Measurements from ENCODE around the gene NSF.

The NSF gene

DNA sequence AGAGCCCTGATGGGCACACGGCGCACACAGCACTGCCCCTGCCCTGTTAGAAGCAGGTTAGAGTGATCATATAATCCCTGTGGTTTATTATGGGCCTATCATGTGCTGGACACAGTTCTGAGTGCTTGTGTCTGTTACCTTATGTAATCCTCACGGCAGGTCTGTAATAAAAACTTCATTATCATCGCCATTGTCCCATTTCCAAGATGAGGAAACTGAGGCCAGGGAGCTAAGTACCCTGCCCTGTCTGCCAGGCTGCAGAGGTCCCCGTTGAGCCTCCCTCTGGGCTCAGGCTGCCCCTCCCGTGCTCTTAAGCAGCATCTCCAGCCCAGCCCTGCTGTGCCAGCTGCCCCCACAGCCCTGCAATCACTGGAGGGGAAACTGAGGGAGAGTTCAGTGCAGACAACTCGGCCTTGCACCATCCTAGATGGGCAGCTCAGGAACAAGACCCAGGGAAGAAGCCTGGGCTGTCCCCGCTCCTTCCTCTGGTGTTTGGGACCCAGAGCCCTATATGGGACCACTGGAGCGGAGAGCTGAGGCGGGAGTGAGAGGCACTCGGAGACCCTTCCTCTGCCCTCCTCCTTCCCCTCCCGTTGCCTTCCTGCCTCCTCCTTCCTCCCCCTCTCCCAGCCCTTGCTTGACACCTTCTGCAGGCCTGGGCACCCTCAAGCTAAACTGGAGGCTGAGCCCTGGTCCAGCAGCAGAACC lies 186.0 kb downstream of the NSF start:
- Histone ChIP-seq H3K4me3 (ENCODE audit: low read depth, low read length) (no peak overlapping the region), H3K36me3 (ENCODE audit: control insufficient read depth in 2 of 2, insufficient read depth in 1 of 2, low read length in 2 of 2) (no peaks in the 10 kb centered on the region), H3K4me1 (ENCODE audit: control insufficient read depth, insufficient read depth, low read length) (0 out of 2 replicates have a peak, but pooled peaks cover 2% of the 10 kb centered on the region), H3K27ac (ENCODE audit: extremely low read depth, low read depth, low read length) (no peak overlapping the region), H3K9me3 (ENCODE audit: control insufficient read depth, insufficient read depth, low read depth, low read length) (no peaks in the 10 kb centered on the region)
- TF ChIP-seq ZNF302 (tag by site-specific recombination; IDR thresholded peaks at IDR 0.05; ENCODE audit: low read depth) (no peak), IKZF3 (tag by site-specific recombination; IDR thresholded peaks at IDR 0.05) (no peak), ZNF514 (tag by site-specific recombination; IDR thresholded peaks at IDR 0.05) (no peak), SCRT2 (tag by site-specific recombination; IDR thresholded peaks at IDR 0.05) (no peak), ZBTB7A (tag by site-specific recombination; IDR thresholded peaks at IDR 0.05; ENCODE audit: low read depth) (no peak), ZNF23 (tag by site-specific recombination; IDR thresholded peaks at IDR 0.05; ENCODE audit: borderline replicate concordance) (no peak), ZNF510 (tag by site-specific recombination; IDR thresholded peaks at IDR 0.05; ENCODE audit: insufficient replicate concordance) (no peak), ZNF549 (tag by site-specific recombination; IDR thresholded peaks at IDR 0.05) (no peak), ZXDB (tag by site-specific recombination; IDR thresholded peaks at IDR 0.05) (no peak), BCL11B (tag by site-specific recombination; IDR thresholded peaks at IDR 0.05; ENCODE audit: low read depth) (no peak), ZNF174 (tag by site-specific recombination; IDR thresholded peaks at IDR 0.05) (no peak), ZNF266 (tag by site-specific recombination; IDR thresholded peaks at IDR 0.05; ENCODE audit: low read depth) (no peak)
- TF ChIP-seq, protein P1, sequence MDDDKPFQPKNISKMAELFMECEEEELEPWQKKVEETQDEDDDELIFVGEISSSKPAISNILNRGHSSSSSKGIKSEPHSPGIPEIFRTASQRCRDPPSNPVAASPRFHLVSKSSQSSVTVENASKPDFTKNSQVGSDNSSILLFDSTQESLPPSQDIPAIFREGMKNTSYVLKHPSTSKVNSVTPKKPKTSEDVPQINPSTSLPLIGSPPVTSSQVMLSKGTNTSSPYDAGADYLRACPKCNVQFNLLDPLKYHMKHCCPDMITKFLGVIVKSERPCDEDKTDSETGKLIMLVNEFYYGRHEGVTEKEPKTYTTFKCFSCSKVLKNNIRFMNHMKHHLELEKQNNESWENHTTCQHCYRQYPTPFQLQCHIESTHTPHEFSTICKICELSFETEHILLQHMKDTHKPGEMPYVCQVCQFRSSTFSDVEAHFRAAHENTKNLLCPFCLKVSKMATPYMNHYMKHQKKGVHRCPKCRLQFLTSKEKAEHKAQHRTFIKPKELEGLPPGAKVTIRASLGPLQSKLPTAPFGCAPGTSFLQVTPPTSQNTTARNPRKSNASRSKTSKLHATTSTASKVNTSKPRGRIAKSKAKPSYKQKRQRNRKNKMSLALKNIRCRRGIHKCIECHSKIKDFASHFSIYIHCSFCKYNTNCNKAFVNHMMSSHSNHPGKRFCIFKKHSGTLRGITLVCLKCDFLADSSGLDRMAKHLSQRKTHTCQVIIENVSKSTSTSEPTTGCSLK (tag by site-specific recombination; IDR thresholded peaks at IDR 0.05), result no peak
- TF ChIP-seq, protein P2, sequence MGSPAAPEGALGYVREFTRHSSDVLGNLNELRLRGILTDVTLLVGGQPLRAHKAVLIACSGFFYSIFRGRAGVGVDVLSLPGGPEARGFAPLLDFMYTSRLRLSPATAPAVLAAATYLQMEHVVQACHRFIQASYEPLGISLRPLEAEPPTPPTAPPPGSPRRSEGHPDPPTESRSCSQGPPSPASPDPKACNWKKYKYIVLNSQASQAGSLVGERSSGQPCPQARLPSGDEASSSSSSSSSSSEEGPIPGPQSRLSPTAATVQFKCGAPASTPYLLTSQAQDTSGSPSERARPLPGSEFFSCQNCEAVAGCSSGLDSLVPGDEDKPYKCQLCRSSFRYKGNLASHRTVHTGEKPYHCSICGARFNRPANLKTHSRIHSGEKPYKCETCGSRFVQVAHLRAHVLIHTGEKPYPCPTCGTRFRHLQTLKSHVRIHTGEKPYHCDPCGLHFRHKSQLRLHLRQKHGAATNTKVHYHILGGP (tag by site-specific recombination; IDR thresholded peaks at IDR 0.05), result no peak
- TF ChIP-seq, protein P3, sequence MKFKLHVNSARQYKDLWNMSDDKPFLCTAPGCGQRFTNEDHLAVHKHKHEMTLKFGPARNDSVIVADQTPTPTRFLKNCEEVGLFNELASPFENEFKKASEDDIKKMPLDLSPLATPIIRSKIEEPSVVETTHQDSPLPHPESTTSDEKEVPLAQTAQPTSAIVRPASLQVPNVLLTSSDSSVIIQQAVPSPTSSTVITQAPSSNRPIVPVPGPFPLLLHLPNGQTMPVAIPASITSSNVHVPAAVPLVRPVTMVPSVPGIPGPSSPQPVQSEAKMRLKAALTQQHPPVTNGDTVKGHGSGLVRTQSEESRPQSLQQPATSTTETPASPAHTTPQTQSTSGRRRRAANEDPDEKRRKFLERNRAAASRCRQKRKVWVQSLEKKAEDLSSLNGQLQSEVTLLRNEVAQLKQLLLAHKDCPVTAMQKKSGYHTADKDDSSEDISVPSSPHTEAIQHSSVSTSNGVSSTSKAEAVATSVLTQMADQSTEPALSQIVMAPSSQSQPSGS (tag by site-specific recombination; IDR thresholded peaks at IDR 0.05; ENCODE audit: low read depth), result no peak
- TF ChIP-seq, protein P4, sequence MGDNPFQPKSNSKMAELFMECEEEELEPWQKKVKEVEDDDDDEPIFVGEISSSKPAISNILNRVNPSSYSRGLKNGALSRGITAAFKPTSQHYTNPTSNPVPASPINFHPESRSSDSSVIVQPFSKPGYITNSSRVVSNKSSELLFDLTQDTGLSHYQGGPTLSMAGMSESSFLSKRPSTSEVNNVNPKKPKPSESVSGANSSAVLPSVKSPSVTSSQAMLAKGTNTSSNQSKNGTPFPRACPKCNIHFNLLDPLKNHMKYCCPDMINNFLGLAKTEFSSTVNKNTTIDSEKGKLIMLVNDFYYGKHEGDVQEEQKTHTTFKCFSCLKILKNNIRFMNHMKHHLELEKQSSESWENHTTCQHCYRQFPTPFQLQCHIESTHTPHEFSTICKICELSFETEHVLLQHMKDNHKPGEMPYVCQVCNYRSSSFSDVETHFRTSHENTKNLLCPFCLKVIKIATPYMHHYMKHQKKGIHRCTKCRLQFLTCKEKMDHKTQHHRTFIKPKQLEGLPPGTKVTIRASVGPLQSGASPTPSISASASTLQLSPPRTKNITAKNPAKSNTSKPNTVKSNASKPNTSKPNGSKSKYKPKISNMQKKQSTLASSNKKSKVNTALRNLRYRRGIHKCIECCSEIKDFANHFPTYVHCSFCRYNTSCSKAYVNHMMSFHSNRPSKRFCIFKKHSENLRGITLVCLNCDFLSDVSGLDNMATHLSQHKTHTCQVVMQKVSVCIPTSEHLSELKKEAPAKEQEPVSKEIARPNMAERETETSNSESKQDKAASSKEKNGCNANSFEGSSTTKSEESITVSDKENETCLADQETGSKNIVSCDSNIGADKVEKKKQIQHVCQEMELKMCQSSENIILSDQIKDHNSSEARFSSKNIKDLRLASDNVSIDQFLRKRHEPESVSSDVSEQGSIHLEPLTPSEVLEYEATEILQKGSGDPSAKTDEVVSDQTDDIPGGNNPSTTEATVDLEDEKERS (tag by site-specific recombination; IDR thresholded peaks at IDR 0.05), result no peak
- CTCF ChIA-PET, result no interaction called here
- POLR2A ChIA-PET, result interaction anchor here (0.6 kb wide), 1 partner anchor 61 kb away, joined by 3 read pairs; no protein-coding TSS in a partner anchor
